Left hindlimb (tissue), 1 donor: Measurements from ENCODE around the gene POSTN.

Experiments
- DNase-seq: peaks from one replicate; pipeline ENCODE4 v3.0.0-alpha.2; 2018

The POSTN gene

GRCh38 chr13:37598597-37598996, at the start of gene POSTN:
POSTN (minus strand) TSS chr13:37598768; CDS start chr13:37598726, 42 bp downstream.
- DNase-seq: peak; percentile 86

GRCh38 chr13:37647031-37647650, 48.6 kb upstream of the POSTN start:
- DNase-seq: no peak

- DNase-seq: no peak
These were observed 48.0 kb upstream of the POSTN start for GRCh38 chr13:37646531-37646930.

- no peak for DNase-seq
These were observed 46.7 kb upstream of the POSTN start for GRCh38 chr13:37645181-37645740.

- no peak for DNase-seq
These were observed 42.8 kb upstream of the POSTN start for GRCh38 chr13:37641391-37641790.

- DNase-seq: no peak
These were observed 41.9 kb upstream of the POSTN start for GRCh38 chr13:37640499-37640898.

- no peak for DNase-seq
These were observed 38.1 kb upstream of the POSTN start for GRCh38 chr13:37636701-37637100.

GRCh38 chr13:37632294-37632693, 33.7 kb upstream of the POSTN start:
- DNase-seq: no peak

- no peak for DNase-seq
These were observed 28.9 kb upstream of the POSTN start for GRCh38 chr13:37627428-37627827.

- DNase-seq: no peak
These were observed 23.3 kb upstream of the POSTN start for GRCh38 chr13:37621811-37622361.

- no peak for DNase-seq
These were observed 20.0 kb upstream of the POSTN start for GRCh38 chr13:37618554-37618953.

GRCh38 chr13:37617173-37617572, 18.6 kb upstream of the POSTN start:
- DNase-seq: no peak

- DNase-seq: no peak
These were observed 17.6 kb upstream of the POSTN start for GRCh38 chr13:37616131-37616530.

- no peak for DNase-seq
These were observed 16.7 kb upstream of the POSTN start for GRCh38 chr13:37615276-37615675.

GRCh38 chr13:37613638-37614037, 15.1 kb upstream of the POSTN start:
- DNase-seq: no peak

- no peak for DNase-seq
These were observed 14.7 kb upstream of the POSTN start for GRCh38 chr13:37613236-37613635.

GRCh38 chr13:37608750-37609339, 10.3 kb upstream of the POSTN start:
- no peak for DNase-seq

GRCh38 chr13:37602733-37603381, 4.3 kb upstream of the POSTN start:
- no peak for DNase-seq

GRCh38 chr13:37601648-37602440, 3.3 kb upstream of the POSTN start:
- no peak for DNase-seq

- no peak for DNase-seq
These were observed 951 bp upstream of the POSTN start for GRCh38 chr13:37599519-37599918.

GRCh38 chr13:37597477-37598025, 1.0 kb downstream of the POSTN start:
- DNase-seq: no peak

- DNase-seq: no peak
These were observed 1.8 kb downstream of the POSTN start for GRCh38 chr13:37596805-37597204.

- DNase-seq: no peak
These were observed 3.4 kb downstream of the POSTN start for GRCh38 chr13:37595162-37595561.
